ENCODE data around the gene SEPTIN11. TPM values are rescaled to one million over a fixed set of nuclear protein-coding genes. Genes with fewer than 3 reads are reported as not detected.

Gene SEPTIN11
- total and polyA plus RNA-seq, 9 of the 15 experiments (the other 6 are each of a cell fraction or from before 2014, with no cell fraction given) = 25.7 to 142 (median 84.3) TPM

- TF ChIP-seq RERE (CRISPR knock-in tag; IDR thresholded peaks at IDR 0.05; ENCODE audit: borderline replicate concordance) (0 out of 2 replicates have a peak, but pooled peaks have one; percentile 60), GTF2B (IDR thresholded peaks at IDR 0.05; ENCODE audit: extremely low read depth, insufficient read length) (no peak), PPARD (CRISPR knock-in tag; IDR thresholded peaks at IDR 0.05) (no peak), GABPA (tag; conservative IDR thresholded peaks at IDR 0.05; ENCODE audit: low read depth) (no peak), TBL1XR1 (IDR thresholded peaks at IDR 0.05; ENCODE audit: low read length in 2 of 2) (0 out of 4 replicates have a peak, but pooled peaks of 1 of the 2 experiments have one; percentile 24), TAF1 (IDR thresholded peaks at IDR 0.05; ENCODE audit: control insufficient read depth, extremely low read depth, insufficient read depth, low read length, severe bottlenecking) (peak; percentile 90), POLR2H (tag; IDR thresholded peaks at IDR 0.05; ENCODE audit: low read depth) (peak; percentile 64), ZNF740 (CRISPR knock-in tag; IDR thresholded peaks at IDR 0.05) (peak; percentile 99), ZNF740 (tag; IDR thresholded peaks at IDR 0.05) (peak in 1 of 2 experiments; percentile 95; a peak in 2 of 4 replicates), U2AF1 (optimal IDR thresholded peaks at IDR 0.05; ENCODE audit: low read depth, low read length) (peak; percentile 44), ZBTB1 (CRISPR knock-in tag; IDR thresholded peaks at IDR 0.05; ENCODE audit: borderline replicate concordance, low read depth) (0 out of 2 replicates have a peak, but pooled peaks have one; percentile 61), TCF7L2 (IDR thresholded peaks at IDR 0.05; ENCODE audit: low read depth, low read length) (peak; percentile 82), MLLT1 (IDR thresholded peaks at IDR 0.05) (no peak), TEAD1 (CRISPR knock-in tag; IDR thresholded peaks at IDR 0.05) (peak in 1 of 2 experiments; percentile 35; a peak in 1 of 4 replicates), JUN (IDR thresholded peaks at IDR 0.05; ENCODE audit: borderline replicate concordance, low read depth, low read length) (0 out of 2 replicates have a peak, but pooled peaks have one; percentile 7), JUN (CRISPR knock-in tag; IDR thresholded peaks at IDR 0.05; ENCODE audit: borderline replicate concordance) (no peak), ZSCAN29 (IDR thresholded peaks at IDR 0.05) (no peak), ZNF134 (CRISPR knock-in tag; conservative IDR thresholded peaks at IDR 0.05) (no peak)
Measured at GRCh38 chr4:76949276-76950051, at the start of gene SEPTIN11 (continued).
